Measurements from ENCODE around the gene SLC25A21.

SLC25A21 gene

GRCh38 chr14:37056473-37056872 lies 115.9 kb downstream of the SLC25A21 start:
- TF ChIP-seq REST (IDR thresholded peaks at IDR 0.05; ENCODE audit: low read depth) (no peak), CREB1 (IDR thresholded peaks at IDR 0.05; ENCODE audit: low read depth) (no peak), TEAD4 (IDR thresholded peaks at IDR 0.05) (no peak), MAX (IDR thresholded peaks at IDR 0.05) (no peak), EGR1 (IDR thresholded peaks at IDR 0.05) (no peak), EP300 (IDR thresholded peaks at IDR 0.05; ENCODE audit: borderline replicate concordance) (no peak)

- no peak for TF ChIP-seq MAX (IDR thresholded peaks at IDR 0.05)
- TF ChIP-seq YY1 (IDR thresholded peaks at IDR 0.05; ENCODE audit: low read depth): no peak
- TF ChIP-seq NFIC (IDR thresholded peaks at IDR 0.05): no peak
- TF ChIP-seq TAF1 (IDR thresholded peaks at IDR 0.05; ENCODE audit: low read depth): no peak
- TF ChIP-seq RAD21 (IDR thresholded peaks at IDR 0.05; ENCODE audit: low read depth): no peak
- no peak for TF ChIP-seq CREB1 (IDR thresholded peaks at IDR 0.05; ENCODE audit: low read depth)
- no peak for TF ChIP-seq EP300 (IDR thresholded peaks at IDR 0.05; ENCODE audit: borderline replicate concordance)
- no peak for TF ChIP-seq REST (IDR thresholded peaks at IDR 0.05; ENCODE audit: low read depth)
- no peak for TF ChIP-seq CEBPB (IDR thresholded peaks at IDR 0.05)
- TF ChIP-seq USF1 (IDR thresholded peaks at IDR 0.05): no peak
- TF ChIP-seq FOXM1 (IDR thresholded peaks at IDR 0.05; ENCODE audit: borderline replicate concordance, low read depth): no peak
- TF ChIP-seq TCF12 (IDR thresholded peaks at IDR 0.05; ENCODE audit: low read depth): no peak
- no peak for TF ChIP-seq TEAD4 (IDR thresholded peaks at IDR 0.05)
- no peak for TF ChIP-seq EGR1 (IDR thresholded peaks at IDR 0.05)
Observed at GRCh38 chr14:37054869-37055268, 117.5 kb downstream of the SLC25A21 start.

GRCh38 chr14:37054144-37054543 lies 118.3 kb downstream of the SLC25A21 start:
- TF ChIP-seq MAX (IDR thresholded peaks at IDR 0.05) (no peak), FOXM1 (IDR thresholded peaks at IDR 0.05; ENCODE audit: borderline replicate concordance, low read depth) (no peak), EP300 (IDR thresholded peaks at IDR 0.05; ENCODE audit: borderline replicate concordance) (no peak), EGR1 (IDR thresholded peaks at IDR 0.05) (no peak), TCF12 (IDR thresholded peaks at IDR 0.05; ENCODE audit: low read depth) (no peak), CREB1 (IDR thresholded peaks at IDR 0.05; ENCODE audit: low read depth) (no peak), ZBTB7A (IDR thresholded peaks at IDR 0.05; ENCODE audit: low read depth) (no peak)

- TF ChIP-seq REST (IDR thresholded peaks at IDR 0.05; ENCODE audit: low read depth): no peak
- TF ChIP-seq YY1 (IDR thresholded peaks at IDR 0.05; ENCODE audit: low read depth): no peak
- TF ChIP-seq EP300 (IDR thresholded peaks at IDR 0.05; ENCODE audit: borderline replicate concordance): no peak
- TF ChIP-seq CEBPB (IDR thresholded peaks at IDR 0.05): no peak
- no peak for TF ChIP-seq TCF12 (IDR thresholded peaks at IDR 0.05; ENCODE audit: low read depth)
- TF ChIP-seq ZBTB7A (IDR thresholded peaks at IDR 0.05; ENCODE audit: low read depth): no peak
- no peak for TF ChIP-seq RAD21 (IDR thresholded peaks at IDR 0.05; ENCODE audit: low read depth)
- no peak for TF ChIP-seq USF1 (IDR thresholded peaks at IDR 0.05)
- no peak for TF ChIP-seq CREB1 (IDR thresholded peaks at IDR 0.05; ENCODE audit: low read depth)
- no peak for TF ChIP-seq MAX (IDR thresholded peaks at IDR 0.05)
- TF ChIP-seq NFIC (IDR thresholded peaks at IDR 0.05): no peak
- TF ChIP-seq FOXM1 (IDR thresholded peaks at IDR 0.05; ENCODE audit: borderline replicate concordance, low read depth): no peak
- no peak for TF ChIP-seq EGR1 (IDR thresholded peaks at IDR 0.05)
- TF ChIP-seq TEAD4 (IDR thresholded peaks at IDR 0.05): no peak
Observed at GRCh38 chr14:37051680-37052079, 120.7 kb downstream of the SLC25A21 start.
